Measurements from ENCODE around the gene SYT9.
"Not testable (repeated sequence)": the region's sequence is repeated elsewhere in the genome, so short reads cannot be mapped to it uniquely, and the experiment has no call there.

Gene SYT9

GRCh38 chr11:7332962-7333361 lies 81.3 kb downstream of the SYT9 start:
- no peaks in the 10 kb centered on the region for H3K4me1 ChIP-seq (ENCODE audit: control insufficient read depth, insufficient read depth, low read length)
- no peaks in the 10 kb centered on the region for H3K36me3 ChIP-seq (ENCODE audit: control insufficient read depth in 2 of 2, insufficient read depth in 2 of 2, low read length in 2 of 2)
- no peak overlapping the region for H3K9ac ChIP-seq (ENCODE audit: low read length in 2 of 2)
- H3K4me3 ChIP-seq (ENCODE audit: low read length in 2 of 2): no peak overlapping the region
- H3K27ac ChIP-seq (ENCODE audit: low read length): no peak overlapping the region
- H3K9me3 ChIP-seq (ENCODE audit: control insufficient read depth in 2 of 2, low read length in 2 of 2): no peaks in the 10 kb centered on the region
- no peaks in the 10 kb centered on the region for H3K27me3 ChIP-seq (ENCODE audit: control insufficient read depth in 1 of 2, insufficient read depth in 2 of 2, low read length in 2 of 2)

GRCh38 chr11:7335442-7335841 lies 83.7 kb downstream of the SYT9 start:
- H3K9me3 ChIP-seq (ENCODE audit: control insufficient read depth in 2 of 2, low read length in 2 of 2); H3K4me1 ChIP-seq (ENCODE audit: control insufficient read depth, insufficient read depth, low read length); H3K36me3 ChIP-seq (ENCODE audit: control insufficient read depth in 2 of 2, insufficient read depth in 2 of 2, low read length in 2 of 2); H3K27me3 ChIP-seq (ENCODE audit: control insufficient read depth in 1 of 2, insufficient read depth in 2 of 2, low read length in 2 of 2); H3K27ac ChIP-seq (ENCODE audit: low read length); H3K4me3 ChIP-seq (ENCODE audit: low read length in 2 of 2); H3K9ac ChIP-seq (ENCODE audit: low read length in 2 of 2): not testable (repeated sequence)

GRCh38 chr11:7341551-7341950 lies 89.8 kb downstream of the SYT9 start:
- Histone ChIP-seq H3K36me3 (ENCODE audit: control insufficient read depth in 2 of 2, insufficient read depth in 2 of 2, low read length in 2 of 2) (no peaks in the 10 kb centered on the region), H3K27ac (ENCODE audit: low read length) (no peak overlapping the region), H3K4me3 (ENCODE audit: low read length in 2 of 2) (no peak overlapping the region), H3K9ac (ENCODE audit: low read length in 2 of 2) (no peak overlapping the region), H3K27me3 (ENCODE audit: control insufficient read depth in 1 of 2, insufficient read depth in 2 of 2, low read length in 2 of 2) (peaks cover 0 to 2% of the 10 kb centered on the region in 2 donors), H3K9me3 (ENCODE audit: control insufficient read depth in 2 of 2, low read length in 2 of 2) (peaks cover 0 to 3% of the 10 kb centered on the region in 2 donors), H3K4me1 (ENCODE audit: control insufficient read depth, insufficient read depth, low read length) (no peaks in the 10 kb centered on the region)

GRCh38 chr11:7347611-7348431 lies 96.1 kb downstream of the SYT9 start:
- H3K9ac ChIP-seq (ENCODE audit: low read length in 2 of 2): no peak overlapping the region
- H3K27ac ChIP-seq (ENCODE audit: low read length): no peak overlapping the region
- no peaks in the 10 kb centered on the region for H3K4me1 ChIP-seq (ENCODE audit: control insufficient read depth, insufficient read depth, low read length)
- H3K27me3 ChIP-seq (ENCODE audit: control insufficient read depth in 1 of 2, insufficient read depth in 2 of 2, low read length in 2 of 2): no peaks in the 10 kb centered on the region
- H3K36me3 ChIP-seq (ENCODE audit: control insufficient read depth in 2 of 2, insufficient read depth in 2 of 2, low read length in 2 of 2): no peaks in the 10 kb centered on the region
- H3K9me3 ChIP-seq (ENCODE audit: control insufficient read depth in 2 of 2, low read length in 2 of 2): no peaks in the 10 kb centered on the region
- H3K4me3 ChIP-seq (ENCODE audit: low read length in 2 of 2): no peak overlapping the region

- H3K9ac ChIP-seq (ENCODE audit: low read length in 2 of 2): no peak overlapping the region
- H3K36me3 ChIP-seq (ENCODE audit: control insufficient read depth in 2 of 2, insufficient read depth in 2 of 2, low read length in 2 of 2): no peaks in the 10 kb centered on the region
- no peaks in the 10 kb centered on the region for H3K9me3 ChIP-seq (ENCODE audit: control insufficient read depth in 2 of 2, low read length in 2 of 2)
- H3K27me3 ChIP-seq (ENCODE audit: control insufficient read depth in 1 of 2, insufficient read depth in 2 of 2, low read length in 2 of 2): no peaks in the 10 kb centered on the region
- no peak overlapping the region for H3K27ac ChIP-seq (ENCODE audit: low read length)
- no peaks in the 10 kb centered on the region for H3K4me1 ChIP-seq (ENCODE audit: control insufficient read depth, insufficient read depth, low read length)
- H3K4me3 ChIP-seq (ENCODE audit: low read length in 2 of 2): no peak overlapping the region
These were observed 97.0 kb downstream of the SYT9 start for GRCh38 chr11:7348432-7349304.

- H3K9me3 ChIP-seq (ENCODE audit: control insufficient read depth in 2 of 2, low read length in 2 of 2): no peaks in the 10 kb centered on the region
- no peak overlapping the region for H3K27ac ChIP-seq (ENCODE audit: low read length)
- no peaks in the 10 kb centered on the region for H3K4me1 ChIP-seq (ENCODE audit: control insufficient read depth, insufficient read depth, low read length)
- no peak overlapping the region for H3K4me3 ChIP-seq (ENCODE audit: low read length in 2 of 2)
- H3K27me3 ChIP-seq (ENCODE audit: control insufficient read depth in 1 of 2, insufficient read depth in 2 of 2, low read length in 2 of 2): no peaks in the 10 kb centered on the region
- no peak overlapping the region for H3K9ac ChIP-seq (ENCODE audit: low read length in 2 of 2)
- no peaks in the 10 kb centered on the region for H3K36me3 ChIP-seq (ENCODE audit: control insufficient read depth in 2 of 2, insufficient read depth in 2 of 2, low read length in 2 of 2)
These were observed 99.5 kb downstream of the SYT9 start for GRCh38 chr11:7351228-7351627.

GRCh38 chr11:7353100-7353499 lies 101.4 kb downstream of the SYT9 start:
- Histone ChIP-seq H3K36me3 (ENCODE audit: control insufficient read depth in 2 of 2, insufficient read depth in 2 of 2, low read length in 2 of 2) (no peaks in the 10 kb centered on the region), H3K9ac (ENCODE audit: low read length in 2 of 2) (no peak overlapping the region), H3K9me3 (ENCODE audit: control insufficient read depth in 2 of 2, low read length in 2 of 2) (no peaks in the 10 kb centered on the region), H3K27ac (ENCODE audit: low read length) (no peak overlapping the region), H3K4me3 (ENCODE audit: low read length in 2 of 2) (no peak overlapping the region), H3K27me3 (ENCODE audit: control insufficient read depth in 1 of 2, insufficient read depth in 2 of 2, low read length in 2 of 2) (no peaks in the 10 kb centered on the region), H3K4me1 (ENCODE audit: control insufficient read depth, insufficient read depth, low read length) (no peaks in the 10 kb centered on the region)

GRCh38 chr11:7364660-7365059 lies 113.0 kb downstream of the SYT9 start:
- Histone ChIP-seq H3K27ac (ENCODE audit: low read length) (no peak overlapping the region), H3K27me3 (ENCODE audit: control insufficient read depth in 1 of 2, insufficient read depth in 2 of 2, low read length in 2 of 2) (no peaks in the 10 kb centered on the region), H3K4me1 (ENCODE audit: control insufficient read depth, insufficient read depth, low read length) (no peaks in the 10 kb centered on the region), H3K36me3 (ENCODE audit: control insufficient read depth in 2 of 2, insufficient read depth in 2 of 2, low read length in 2 of 2) (no peaks in the 10 kb centered on the region), H3K9me3 (ENCODE audit: control insufficient read depth in 2 of 2, low read length in 2 of 2) (no peaks in the 10 kb centered on the region), H3K4me3 (ENCODE audit: low read length in 2 of 2) (no peak overlapping the region), H3K9ac (ENCODE audit: low read length in 2 of 2) (no peak overlapping the region)

GRCh38 chr11:7367803-7368202 lies 116.1 kb downstream of the SYT9 start:
- H3K9me3 ChIP-seq (ENCODE audit: control insufficient read depth in 2 of 2, low read length in 2 of 2): peaks cover 0 to 3% of the 10 kb centered on the region in 2 donors
- no peak overlapping the region for H3K4me3 ChIP-seq (ENCODE audit: low read length in 2 of 2)
- H3K27me3 ChIP-seq (ENCODE audit: control insufficient read depth in 1 of 2, insufficient read depth in 2 of 2, low read length in 2 of 2): no peaks in the 10 kb centered on the region
- H3K9ac ChIP-seq (ENCODE audit: low read length in 2 of 2): no peak overlapping the region
- no peak overlapping the region for H3K27ac ChIP-seq (ENCODE audit: low read length)
- no peaks in the 10 kb centered on the region for H3K36me3 ChIP-seq (ENCODE audit: control insufficient read depth in 2 of 2, insufficient read depth in 2 of 2, low read length in 2 of 2)
- H3K4me1 ChIP-seq (ENCODE audit: control insufficient read depth, insufficient read depth, low read length): no peaks in the 10 kb centered on the region

- Histone ChIP-seq H3K9me3 (ENCODE audit: control insufficient read depth in 2 of 2, low read length in 2 of 2) (peaks cover 0 to 3% of the 10 kb centered on the region in 2 donors), H3K36me3 (ENCODE audit: control insufficient read depth in 2 of 2, insufficient read depth in 2 of 2, low read length in 2 of 2) (no peaks in the 10 kb centered on the region), H3K4me3 (ENCODE audit: low read length in 2 of 2) (no peak overlapping the region), H3K27ac (ENCODE audit: low read length) (no peak overlapping the region), H3K9ac (ENCODE audit: low read length in 2 of 2) (no peak overlapping the region), H3K4me1 (ENCODE audit: control insufficient read depth, insufficient read depth, low read length) (no peaks in the 10 kb centered on the region), H3K27me3 (ENCODE audit: control insufficient read depth in 1 of 2, insufficient read depth in 2 of 2, low read length in 2 of 2) (no peaks in the 10 kb centered on the region)
These were observed 124.7 kb downstream of the SYT9 start for GRCh38 chr11:7376386-7376785.

GRCh38 chr11:7381937-7382336 lies 130.2 kb downstream of the SYT9 start:
- Histone ChIP-seq H3K27ac (ENCODE audit: low read length) (no peak overlapping the region), H3K9me3 (ENCODE audit: control insufficient read depth in 2 of 2, low read length in 2 of 2) (no peaks in the 10 kb centered on the region), H3K4me3 (ENCODE audit: low read length in 2 of 2) (no peak overlapping the region), H3K27me3 (ENCODE audit: control insufficient read depth in 1 of 2, insufficient read depth in 2 of 2, low read length in 2 of 2) (no peaks in the 10 kb centered on the region), H3K4me1 (ENCODE audit: control insufficient read depth, insufficient read depth, low read length) (no peaks in the 10 kb centered on the region), H3K9ac (ENCODE audit: low read length in 2 of 2) (no peak overlapping the region), H3K36me3 (ENCODE audit: control insufficient read depth in 2 of 2, insufficient read depth in 2 of 2, low read length in 2 of 2) (no peaks in the 10 kb centered on the region)
